Measurements from ENCODE around the gene SYT14.

SYT14 gene

GRCh38 chr1:210214573-210215409, 276.8 kb downstream of the SYT14 start:
- no peak for DNase-seq

- no peak for DNase-seq
Observed at GRCh38 chr1:210217482-210217881, 279.5 kb downstream of the SYT14 start.

- no peak for DNase-seq
Observed at GRCh38 chr1:210218047-210218446, 280.0 kb downstream of the SYT14 start.
